DMS114 treated with DMSO at 0.1 percent for 48 hours (cell line): ENCODE data around the gene PLPPR2.
"Not testable (repeated sequence)": the region's sequence is repeated elsewhere in the genome, so short reads cannot be mapped to it uniquely, and the experiment has no call there.

Experiments used
- DNase-seq: peaks from one replicate; lab custom pipeline; 2025; ENCODE audit not compliant: unreplicated experiment; lab: John Stamatoyannopoulos, UW

Gene PLPPR2

DNA sequence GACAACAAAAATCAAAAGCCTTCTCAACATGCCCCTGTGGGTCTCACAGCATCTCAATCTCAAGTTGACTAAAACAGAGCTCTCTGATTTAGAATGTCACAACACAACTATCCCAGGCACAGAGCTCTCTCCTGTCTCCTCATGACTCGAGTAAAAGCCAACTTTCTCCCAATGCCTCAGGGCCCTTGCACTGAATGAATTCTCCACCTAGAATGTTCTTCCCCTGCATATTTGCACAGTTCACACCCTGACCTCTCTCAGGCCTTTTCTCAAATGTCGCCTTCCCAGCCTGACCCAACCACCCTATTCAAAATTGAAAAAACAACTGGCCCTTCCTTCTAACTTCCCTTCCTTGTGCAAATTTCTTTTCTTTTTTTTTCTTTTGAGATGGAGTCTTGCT lies 15.5 kb downstream of the PLPPR2 start:
- no peak for DNase-seq

GRCh38 chr19:11373166-11373884 lies 18.1 kb downstream of the PLPPR2 start:
- DNase-seq, result no peak

DNA sequence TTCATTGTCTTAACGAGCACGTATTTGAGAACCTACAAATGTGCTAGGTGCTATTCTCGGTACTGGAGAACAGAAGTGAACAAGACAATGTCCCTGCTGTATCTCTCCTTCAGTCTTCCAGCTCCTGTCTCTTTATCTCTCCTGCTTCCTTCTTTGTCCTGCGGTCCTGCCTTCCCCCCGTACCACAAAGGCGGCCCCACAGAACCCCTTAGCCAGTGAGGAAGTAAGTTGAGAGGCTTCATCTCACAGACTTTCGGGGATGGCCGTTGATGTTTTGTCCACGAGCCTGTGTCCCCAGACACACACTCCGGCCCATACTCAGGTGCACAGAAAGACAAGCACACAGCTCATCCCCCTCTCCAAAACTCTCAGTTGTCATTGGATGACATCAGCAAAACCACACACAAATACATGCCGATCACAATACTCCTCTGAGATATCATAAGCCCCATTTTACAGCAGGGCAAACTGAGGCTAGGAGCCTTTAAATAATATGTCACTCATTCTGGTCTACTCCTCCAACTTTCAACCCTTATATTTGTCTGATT lies 18.7 kb downstream of the PLPPR2 start:
- no peak for DNase-seq

- peak; percentile 98 for DNase-seq
Measured at GRCh38 chr19:11374433-11375142, 19.4 kb downstream of the PLPPR2 start, which contains the start of gene SWSAP1. TSS of gene SWSAP1 (plus strand) at chr19:11374666. CDS start at chr19:11374681, 15 bp downstream.

DNA sequence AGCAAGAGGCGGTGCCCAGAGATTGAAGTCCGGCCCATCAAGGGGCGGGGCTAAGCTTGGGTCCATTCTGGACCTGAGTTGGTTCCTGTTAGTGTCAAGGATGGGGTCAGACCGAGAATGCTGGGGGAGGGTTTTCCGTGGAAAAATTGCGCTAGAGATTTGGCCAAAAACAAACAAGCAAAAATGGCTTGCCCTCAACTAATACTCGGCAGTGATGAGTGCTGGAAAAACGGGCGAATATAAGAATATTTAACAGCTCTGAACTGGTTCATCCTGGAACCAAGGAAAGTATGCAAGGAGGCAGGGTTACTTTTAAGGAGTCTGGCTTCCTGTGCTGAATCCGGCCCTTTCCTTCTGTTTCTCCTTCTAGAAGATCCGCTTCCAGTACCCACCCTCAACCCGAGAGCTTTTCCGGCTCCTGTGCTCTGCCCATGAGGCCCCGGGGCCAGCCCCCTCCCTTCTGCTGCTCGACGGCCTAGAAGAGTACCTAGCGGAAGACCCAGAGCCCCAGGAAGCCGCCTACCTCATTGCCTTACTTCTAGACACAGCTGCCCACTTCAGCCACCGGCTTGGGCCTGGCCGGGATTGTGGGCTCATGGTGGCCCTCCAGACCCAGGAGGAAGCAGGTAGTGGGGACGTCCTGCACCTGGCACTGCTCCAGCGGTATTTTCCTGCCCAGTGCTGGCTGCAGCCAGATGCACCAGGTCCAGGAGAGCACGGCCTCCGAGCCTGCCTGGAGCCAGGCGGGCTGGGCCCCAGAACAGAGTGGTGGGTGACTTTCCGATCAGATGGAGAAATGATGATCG lies 20.1 kb downstream of the PLPPR2 start:
- no peak for DNase-seq

DNA sequence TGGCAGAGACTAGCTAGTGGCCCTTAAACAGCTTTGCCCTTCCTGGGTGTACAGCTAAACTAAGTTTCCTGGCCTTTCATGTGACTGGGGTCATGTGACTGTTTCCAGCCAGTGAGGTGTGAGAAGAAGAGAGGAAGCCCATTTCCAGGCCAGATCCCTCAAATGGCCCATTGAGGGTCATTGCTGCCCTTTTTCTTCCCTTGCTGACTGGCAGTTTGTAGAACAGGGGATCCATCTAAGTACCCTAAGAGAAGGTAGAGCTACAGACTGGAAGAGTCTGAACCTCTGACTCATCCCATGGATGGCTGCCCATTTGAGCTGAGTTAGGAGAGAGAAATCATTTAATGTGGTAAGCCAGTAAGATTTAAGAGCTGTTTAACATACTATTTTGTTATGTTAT lies 22.0 kb downstream of the PLPPR2 start:
- DNase-seq, result no peak

- DNase-seq, result no peak
Measured at GRCh38 chr19:11377756-11378155, 22.5 kb downstream of the PLPPR2 start.

GRCh38 chr19:11378319-11379189 lies 23.3 kb downstream of the PLPPR2 start:
- DNase-seq, result peak; percentile 31

GRCh38 chr19:11379269-11379845 lies 24.1 kb downstream of the PLPPR2 start:
- not testable (repeated sequence) for DNase-seq

DNA sequence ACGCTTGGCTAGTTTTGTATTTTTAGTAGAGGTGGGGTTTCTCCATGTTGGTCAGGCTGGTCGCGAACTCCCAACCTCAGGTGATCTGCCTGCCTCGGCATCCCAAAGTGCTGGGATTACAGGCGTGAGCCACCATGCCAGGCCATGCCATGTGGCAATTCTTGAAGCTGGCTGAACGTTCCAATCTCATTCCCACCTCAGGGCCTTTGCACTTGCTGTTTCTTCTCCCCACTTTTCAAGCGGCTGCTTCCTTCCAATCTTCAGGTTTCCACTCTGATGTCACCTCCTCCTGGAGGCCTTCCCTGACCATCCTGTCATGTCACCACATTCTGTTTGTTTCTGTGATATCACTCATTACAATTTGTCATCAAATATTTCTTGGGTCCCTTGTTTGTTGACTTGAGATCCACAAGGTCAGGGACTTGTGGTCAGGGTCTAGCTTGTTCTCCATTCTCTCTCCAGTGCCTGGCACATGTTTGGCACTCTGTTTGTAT lies 24.7 kb downstream of the PLPPR2 start:
- DNase-seq, result no peak

DNA sequence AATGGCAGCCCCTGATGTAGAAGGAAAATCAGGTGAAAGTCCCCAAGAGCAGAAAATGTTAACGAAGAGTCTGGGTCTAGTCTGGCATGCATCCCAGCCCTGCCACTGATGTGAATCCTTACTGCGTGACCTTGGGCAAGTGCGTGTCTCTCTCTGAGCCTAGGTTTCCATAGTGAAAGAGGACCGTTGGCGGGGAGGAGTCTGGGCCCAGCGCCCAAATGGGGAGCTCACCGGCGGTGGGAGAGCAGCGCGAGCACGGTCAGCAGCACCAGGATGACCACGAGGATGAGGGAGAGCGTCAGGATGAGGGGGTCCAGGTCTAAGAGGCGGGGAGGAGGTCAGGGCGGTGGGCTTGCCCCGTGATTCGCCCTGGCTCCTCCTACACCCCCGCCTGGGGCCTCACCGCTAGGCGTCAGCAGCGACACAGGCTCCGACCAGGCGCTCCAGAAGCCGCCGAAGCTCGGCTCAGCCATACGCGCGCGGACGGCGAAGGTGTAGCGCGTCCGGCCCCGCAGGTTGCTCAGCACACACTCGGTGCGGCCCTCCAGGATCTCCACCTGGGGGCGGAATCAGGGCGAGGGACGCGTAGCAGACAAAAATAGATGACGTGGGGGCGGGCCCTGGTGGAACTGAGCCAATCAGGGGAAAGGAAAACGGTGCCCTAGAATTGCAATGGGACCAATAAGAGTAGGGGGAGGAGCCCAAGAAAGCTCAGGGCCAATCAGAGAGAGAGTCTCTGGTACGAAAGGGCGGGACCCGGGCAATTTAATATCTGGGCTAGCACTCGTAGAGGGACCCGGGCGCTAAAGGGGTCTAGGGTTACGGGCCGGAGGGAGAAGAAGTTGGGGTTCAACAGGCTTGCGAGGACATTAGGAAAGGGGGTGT lies 25.7 kb downstream of the PLPPR2 start:
- peak; percentile 91 for DNase-seq

GRCh38 chr19:11382898-11383705 lies 27.9 kb downstream of the PLPPR2 start:
- peak; percentile 17 for DNase-seq

DNA sequence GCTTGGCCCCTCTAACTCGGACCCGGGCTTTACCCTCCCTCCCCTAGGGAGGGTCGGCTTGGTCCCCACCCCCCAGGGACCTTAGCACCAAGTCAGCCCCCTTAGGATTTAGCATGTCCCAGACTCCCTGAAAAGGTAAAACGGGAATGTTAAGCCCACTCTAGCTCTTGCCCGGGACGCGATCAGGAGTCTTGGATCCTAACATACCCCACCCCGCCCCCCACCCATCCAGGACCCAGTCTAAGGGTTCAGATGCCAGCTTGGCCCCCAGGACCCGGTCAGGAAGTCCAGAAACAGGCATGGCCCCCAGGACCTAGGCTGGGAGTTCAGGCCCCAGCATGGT lies 28.4 kb downstream of the PLPPR2 start:
- no peak for DNase-seq

DNA sequence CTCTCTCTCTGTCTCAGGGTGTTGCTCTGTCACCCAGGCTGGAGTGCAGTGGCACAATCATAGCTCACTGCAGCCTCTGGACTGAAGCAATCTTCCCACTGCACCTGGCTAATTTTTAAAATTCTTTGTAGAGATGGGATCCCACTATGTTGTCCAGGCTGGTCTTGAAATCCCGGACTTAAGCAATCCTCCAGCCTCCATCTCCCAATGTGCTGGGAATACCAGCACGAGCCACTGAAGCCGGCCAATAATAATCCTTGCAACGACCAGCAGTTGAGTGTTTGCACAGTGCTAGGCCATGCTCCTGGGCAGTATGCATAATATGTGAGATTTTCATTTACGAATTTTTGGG lies 29.5 kb downstream of the PLPPR2 start:
- no peak for DNase-seq

DNA sequence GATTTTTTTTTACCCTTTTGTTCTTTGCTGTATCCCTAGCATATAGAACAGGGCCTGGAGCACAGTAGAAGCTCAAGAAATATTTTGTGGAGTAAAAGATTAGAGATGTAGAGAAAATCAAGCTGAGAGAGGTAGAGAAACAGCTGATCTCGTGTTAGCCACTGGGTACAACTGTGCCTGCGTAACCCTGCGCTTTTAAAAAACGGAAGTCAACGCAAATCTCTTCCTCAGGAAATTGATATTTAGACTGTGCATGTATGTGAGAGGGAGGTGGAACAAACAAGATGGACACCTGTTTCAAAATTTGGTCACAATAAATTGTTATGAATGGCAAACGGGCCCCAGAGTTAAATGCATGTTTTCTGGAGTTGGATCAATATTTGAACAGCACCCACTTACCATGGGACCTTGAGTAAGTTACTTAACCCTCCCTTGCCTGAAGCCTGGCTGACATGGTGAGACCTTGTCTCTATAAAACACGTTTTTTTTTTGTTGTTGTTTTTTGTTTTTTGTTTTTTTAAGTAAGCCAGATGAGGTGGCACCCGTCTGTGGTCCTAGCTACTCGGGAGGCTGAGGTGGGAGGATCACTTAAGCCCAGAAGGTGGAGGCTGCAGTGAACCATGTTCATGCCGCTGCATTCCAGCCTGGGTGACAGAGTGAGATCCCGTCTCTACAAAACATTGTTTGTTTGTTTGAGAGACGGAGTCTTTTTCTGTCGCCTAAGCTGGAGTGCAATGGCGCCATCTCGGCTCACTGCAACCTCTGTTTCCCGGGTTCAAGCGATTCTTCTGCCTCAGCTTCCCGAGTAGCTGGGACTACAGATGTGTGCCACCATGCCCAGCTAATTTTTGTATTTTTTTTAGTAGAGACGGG lies 32.2 kb downstream of the PLPPR2 start:
- no peak for DNase-seq

DNA sequence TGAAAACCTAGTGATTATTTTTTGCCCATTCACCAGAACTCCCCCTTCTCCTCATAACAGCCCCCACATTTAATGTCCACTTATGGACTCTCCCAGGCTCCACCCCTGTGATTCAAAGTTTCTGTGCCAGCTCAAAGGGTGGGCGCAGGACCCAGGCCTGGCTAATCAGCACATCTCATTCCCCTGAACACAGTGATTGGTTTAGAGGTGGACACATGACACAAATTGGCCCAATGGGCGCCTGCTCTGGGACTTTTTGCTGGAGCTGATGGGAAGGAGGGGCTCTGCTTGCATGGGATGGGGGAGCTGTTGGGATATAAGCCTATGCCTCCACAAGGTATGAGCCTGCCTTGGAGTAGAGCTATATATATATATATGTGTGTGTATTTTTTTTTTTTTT lies 35.1 kb downstream of the PLPPR2 start:
- DNase-seq, result no peak

- no peak for DNase-seq
Measured at GRCh38 chr19:11390933-11391680, 35.9 kb downstream of the PLPPR2 start.
